HFFc6 (cell line): ENCODE measurements around the gene SIPA1L3. TPM values are rescaled to one million over a fixed set of nuclear protein-coding genes. Genes with fewer than 3 reads are reported as not detected.

Experiments
- DNase-seq: peaks from one replicate; pipeline ENCODE4 v3.0.0-alpha.2; 2018
- H3K27ac Mint-ChIP-seq: 2 replicates; pipeline ENCODE4 v1.8.0; 2020; ENCODE audit warnings: mild to moderate bottlenecking, mixed read lengths
- H3K27me3 Mint-ChIP-seq: 2 replicates; pipeline ENCODE4 v1.8.0; 2021; ENCODE audit warnings: mild to moderate bottlenecking, moderate library complexity, mixed read lengths; ENCODE audit not compliant: insufficient read depth
- H3K36me3 Mint-ChIP-seq: 2 replicates; pipeline ENCODE4 v1.8.0; 2021; ENCODE audit warnings: low read depth, mixed read lengths
- H3K4me1 Mint-ChIP-seq: 2 replicates; pipeline ENCODE4 v1.8.0; 2020; ENCODE audit warnings: low read depth, mixed read lengths
- H3K4me3 Mint-ChIP-seq: 2 replicates; pipeline ENCODE4 v1.8.0; 2020; ENCODE audit warnings: mild to moderate bottlenecking, moderate library complexity, mixed read lengths
- H3K9me3 Mint-ChIP-seq: 2 replicates; pipeline ENCODE4 v1.8.0; 2020; ENCODE audit warnings: mild to moderate bottlenecking, mixed read lengths
- CTCF ChIP-seq: fragments of 200-600 bp; sonication (generic); IDR thresholded peaks from 2 replicates; pipeline ENCODE4 v1.5.0; 2021; ENCODE audit warnings: antibody characterized with exemption, mild to moderate bottlenecking
- total RNA-seq, 6 experiments: library from RNA; stranded (reverse); fragmentation: NEBNext Ultra II Directional; extraction: Animal tissue kit (Norgen Biotek cat#: 25700); gene quantifications; 2 replicates in 1 of 6; 3 replicates in 5 of 6; pipeline ENCODE4 v1.2.3, GENCODE V29; 2021

SIPA1L3 gene
- total RNA-seq, 6 experiments from 2014 or later, result 34.0 to 46.7 (median 41.8) TPM

GRCh38 chr19:37963190-37963936, 56.4 kb downstream of the SIPA1L3 start:
- H3K27ac Mint-ChIP-seq, result peak overlapping the region; percentile 75
- TF ChIP-seq CTCF, result no peak
- H3K9me3 Mint-ChIP-seq, result peaks cover 18% of the 10 kb centered on the region
- H3K4me1 Mint-ChIP-seq, result peaks cover 59% of the 10 kb centered on the region
- H3K36me3 Mint-ChIP-seq, result peaks cover 30% of the 10 kb centered on the region
- H3K4me3 Mint-ChIP-seq, result peak overlapping the region; percentile 36; the same call in 1 of the 2 replicates
- DNase-seq, result peak; percentile 11
- 0 out of 2 replicates have a peak, but pooled peaks cover 1% of the 10 kb centered on the region for H3K27me3 Mint-ChIP-seq

GRCh38 chr19:37964109-37964508, 57.1 kb downstream of the SIPA1L3 start:
- H3K4me1 Mint-ChIP-seq, result peaks cover 62% of the 10 kb centered on the region
- peak overlapping the region; percentile 75 for H3K27ac Mint-ChIP-seq
- H3K27me3 Mint-ChIP-seq, result 0 out of 2 replicates have a peak, but pooled peaks cover 1% of the 10 kb centered on the region
- no peak for DNase-seq
- H3K9me3 Mint-ChIP-seq, result peaks cover 16% of the 10 kb centered on the region
- no peak for TF ChIP-seq CTCF
- peaks cover 26% of the 10 kb centered on the region for H3K36me3 Mint-ChIP-seq
- no peak overlapping the region for H3K4me3 Mint-ChIP-seq

GRCh38 chr19:37966211-37966661, 59.2 kb downstream of the SIPA1L3 start:
- Mint-ChIP-seq H3K27me3 (no peaks in the 10 kb centered on the region), H3K9me3 (peaks cover 9% of the 10 kb centered on the region), H3K4me1 (peaks cover 54% of the 10 kb centered on the region), H3K4me3 (peak overlapping the region; percentile 26; the same call in 1 of the 2 replicates), H3K36me3 (peaks cover 35% of the 10 kb centered on the region), H3K27ac (peak overlapping the region; percentile 70)
- no peak for TF ChIP-seq CTCF
- no peak for DNase-seq

- Mint-ChIP-seq H3K27me3 (no peaks in the 10 kb centered on the region), H3K27ac (peak overlapping the region; percentile 70)
- no peak for DNase-seq
Observed at GRCh38 chr19:37966662-37967231, 59.7 kb downstream of the SIPA1L3 start.

GRCh38 chr19:37969695-37970094, 62.7 kb downstream of the SIPA1L3 start:
- Mint-ChIP-seq H3K36me3 (peaks cover 43% of the 10 kb centered on the region), H3K9me3 (peaks cover 6% of the 10 kb centered on the region), H3K27ac (no peak overlapping the region), H3K27me3 (no peaks in the 10 kb centered on the region), H3K4me3 (no peak overlapping the region), H3K4me1 (peaks cover 46% of the 10 kb centered on the region)
- DNase-seq, result no peak
- TF ChIP-seq CTCF, result no peak

More at GRCh38 chr19:37966662-37967231, 59.7 kb downstream of the SIPA1L3 start:
- Mint-ChIP-seq H3K4me3 (peak overlapping the region; percentile 26; the same call in 1 of the 2 replicates), H3K9me3 (peaks cover 6% of the 10 kb centered on the region), H3K4me1 (peaks cover 54% of the 10 kb centered on the region), H3K36me3 (peaks cover 33% of the 10 kb centered on the region)
- TF ChIP-seq CTCF, result no peak
